8988T (cell line): Measurements from ENCODE around the gene SOWAHA.

Experiments used
- DNase-seq: peaks from one replicate; pipeline ENCODE4 v3.0.0; 2011

SOWAHA gene

DNA sequence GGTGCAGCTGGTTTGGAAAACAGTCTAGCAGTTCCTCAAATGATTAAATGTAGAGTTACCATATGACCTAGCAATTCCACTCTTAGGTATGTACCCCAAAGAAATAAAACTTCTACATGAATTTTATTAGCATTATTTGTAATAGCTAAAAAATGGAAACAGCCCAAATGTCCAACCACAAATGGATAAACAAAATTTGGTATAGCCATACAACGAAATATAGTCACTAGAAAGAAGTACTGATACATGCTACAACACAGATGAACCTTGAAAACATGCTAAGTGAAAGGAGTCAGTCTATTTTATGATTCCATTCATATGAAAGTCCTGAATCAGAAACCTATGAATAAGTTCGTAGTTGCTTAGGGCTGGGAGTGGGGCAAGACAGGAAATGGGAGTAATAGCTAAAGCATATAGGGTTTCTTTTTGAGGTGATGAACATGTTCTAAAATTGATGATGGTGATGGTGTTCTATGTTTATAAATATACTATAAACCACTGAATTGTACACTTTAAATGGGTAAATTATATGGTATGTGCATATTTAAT, 46.9 kb downstream of the SOWAHA start:
- DNase-seq: no peak

DNA sequence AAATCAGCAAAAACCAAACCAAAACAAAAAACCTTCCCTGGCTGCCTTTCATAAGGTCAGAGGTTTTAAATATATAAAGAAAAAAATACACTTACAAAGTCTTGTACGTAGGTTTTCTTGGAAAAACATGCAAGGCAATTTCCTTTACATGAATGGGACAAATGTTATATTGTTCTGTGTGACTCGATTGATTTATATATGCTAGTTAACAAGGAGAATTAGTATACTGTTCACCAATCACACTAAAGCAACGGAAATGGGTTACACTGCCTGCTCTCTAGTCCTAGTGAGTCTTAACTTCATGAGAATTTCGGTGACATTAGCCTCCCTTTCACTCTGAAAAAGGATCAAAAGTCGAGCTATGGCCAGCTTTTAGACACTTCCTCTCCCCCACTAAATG, 47.6 kb downstream of the SOWAHA start:
- no peak for DNase-seq

DNA sequence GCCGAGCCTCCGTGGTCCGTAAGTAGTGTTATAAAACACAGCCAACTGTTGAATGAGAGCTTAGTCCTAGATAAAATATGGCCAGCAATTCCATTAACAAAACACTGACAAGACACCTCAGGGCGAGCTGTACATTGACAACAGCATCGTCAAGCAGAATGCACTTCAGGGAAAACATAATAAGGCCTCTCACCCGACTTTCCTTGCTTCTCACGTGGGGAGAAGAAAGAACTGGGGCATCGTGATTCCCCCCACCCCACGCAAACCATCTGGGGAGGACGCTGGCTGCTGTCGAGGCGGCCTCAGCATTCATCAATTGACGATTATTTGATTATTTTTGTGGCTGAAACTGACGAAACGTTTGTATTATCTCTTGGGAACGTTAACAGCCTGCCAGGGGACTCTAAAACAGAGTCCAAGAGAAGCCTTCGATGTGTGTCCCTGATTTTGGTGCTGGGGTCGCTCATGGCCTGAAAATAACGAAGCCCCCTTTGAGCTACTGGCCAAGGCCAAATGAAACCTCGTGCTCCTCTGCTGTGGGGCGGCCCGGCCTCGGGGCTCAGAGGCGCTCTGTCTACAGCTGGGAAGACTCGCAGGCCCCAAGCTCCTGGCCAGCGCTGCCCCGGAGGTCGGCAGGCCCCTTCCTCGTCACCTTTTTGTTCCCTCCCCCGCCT, 52.7 kb downstream of the SOWAHA start:
- DNase-seq: no peak
